Hematopoietic multipotent progenitor cell treated with erythropoietin and hydrocortisone succinate and interleukin-3 and kit ligand, for 8 days (in vitro differentiated cells): Measurements from ENCODE around the gene CHCHD3.
"Not testable (repeated sequence)": the region's sequence is repeated elsewhere in the genome, so short reads cannot be mapped to it uniquely, and the experiment has no call there.

ENCODE experiments used
- DNase-seq: peaks from one replicate; pipeline ENCODE4 v3.0.0-alpha.2; 2015

The CHCHD3 gene

DNA sequence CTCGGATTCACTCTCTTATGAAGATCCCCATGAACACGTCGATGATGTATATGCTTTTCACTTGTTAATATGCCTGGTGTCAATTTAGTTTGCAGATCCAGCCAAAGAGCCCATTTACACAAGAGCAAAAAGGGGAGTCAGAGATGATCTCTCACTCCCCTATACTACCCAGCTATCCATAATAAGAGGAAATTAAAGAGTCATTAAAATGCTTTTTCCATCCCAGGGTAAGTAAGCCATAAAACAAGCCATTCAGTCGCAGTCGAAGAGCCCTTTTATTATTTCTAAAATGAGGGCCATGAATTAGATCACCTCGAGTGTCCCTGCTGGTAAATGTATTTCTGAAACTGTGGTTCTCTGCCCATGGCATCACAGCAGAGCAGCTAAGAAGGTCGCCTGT lies 41.2 kb downstream of the CHCHD3 start:
- DNase-seq = no peak

DNA sequence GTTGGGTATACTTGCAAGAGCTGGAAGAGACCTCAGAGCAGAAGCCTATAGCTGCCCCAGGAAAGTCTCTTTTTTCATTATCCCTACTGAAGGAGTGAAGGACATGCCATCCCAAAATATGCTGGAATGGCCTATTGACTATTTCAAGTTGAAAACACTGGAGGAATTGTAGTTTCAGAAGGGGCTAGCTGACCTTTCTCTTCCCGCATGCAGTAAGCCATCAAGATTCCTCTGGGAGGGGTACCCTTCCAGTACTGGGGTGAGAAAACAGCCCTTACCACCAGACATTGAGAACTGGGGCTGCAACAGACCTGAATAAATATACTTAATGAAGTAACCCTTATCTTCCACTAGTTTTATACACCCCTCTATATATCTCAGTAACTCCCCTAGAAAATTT lies 41.7 kb downstream of the CHCHD3 start:
- no peak for DNase-seq

GRCh38 chr7:133039614-133040013 lies 42.3 kb downstream of the CHCHD3 start:
- DNase-seq = no peak

DNA sequence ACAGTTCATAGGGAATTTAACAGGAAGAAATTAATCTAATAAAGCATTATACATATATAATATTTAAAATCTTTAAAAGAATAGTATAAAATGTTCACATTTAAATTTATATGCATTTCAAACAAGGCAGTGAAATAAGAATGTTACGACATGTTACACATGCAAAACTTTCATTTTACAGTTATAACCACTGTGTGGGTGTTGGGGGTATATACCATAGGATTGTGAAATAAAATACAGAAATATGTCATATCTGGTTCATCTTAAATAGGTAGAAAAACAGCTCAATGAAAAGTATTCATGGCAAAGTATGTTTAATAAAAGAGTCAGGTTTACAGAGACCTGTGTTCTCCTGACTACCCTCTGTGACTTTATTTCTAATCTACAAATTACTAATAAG lies 45.6 kb downstream of the CHCHD3 start:
- no peak for DNase-seq

DNA sequence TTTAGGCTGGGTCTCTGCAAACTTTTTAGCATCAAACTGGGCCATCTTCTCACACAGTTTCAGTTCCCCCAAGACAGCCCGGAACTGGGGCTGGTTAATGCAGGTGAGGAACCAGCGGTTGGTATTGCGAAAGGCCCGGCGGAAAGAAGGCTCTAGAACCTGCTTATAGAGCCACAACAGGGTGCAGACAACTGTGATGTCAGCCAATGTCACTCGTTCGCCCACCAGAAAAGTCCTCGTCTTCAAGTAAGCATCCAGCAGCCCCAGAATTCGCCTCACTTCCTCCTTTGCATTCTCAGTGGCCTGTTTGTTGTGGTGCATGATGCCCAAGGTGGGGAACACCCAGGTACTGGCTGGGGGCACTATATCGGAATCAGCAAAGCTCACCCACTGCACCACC lies 46.6 kb downstream of the CHCHD3 start:
- DNase-seq = not testable (repeated sequence)

DNA sequence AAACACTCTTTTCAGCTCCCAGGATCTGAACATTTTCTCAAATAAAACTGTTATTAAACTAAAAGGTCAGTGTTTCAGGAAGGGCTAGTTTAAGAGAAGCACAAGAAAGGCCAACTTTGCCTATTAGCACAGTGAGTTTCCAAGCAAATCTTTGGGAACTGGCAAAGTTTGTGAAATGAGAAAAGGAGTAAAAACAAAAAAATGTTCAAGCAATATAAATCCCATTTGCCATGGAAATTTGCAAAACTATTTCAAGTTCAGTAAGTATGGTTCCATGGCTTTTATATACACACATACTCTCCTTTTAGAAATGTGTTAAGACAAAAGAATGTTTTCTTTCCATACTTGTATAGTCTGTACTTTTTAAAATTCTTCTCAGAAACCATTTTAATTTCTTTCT lies 51.5 kb downstream of the CHCHD3 start:
- no peak for DNase-seq

GRCh38 chr7:133029463-133029862 lies 52.4 kb downstream of the CHCHD3 start:
- no peak for DNase-seq

DNA sequence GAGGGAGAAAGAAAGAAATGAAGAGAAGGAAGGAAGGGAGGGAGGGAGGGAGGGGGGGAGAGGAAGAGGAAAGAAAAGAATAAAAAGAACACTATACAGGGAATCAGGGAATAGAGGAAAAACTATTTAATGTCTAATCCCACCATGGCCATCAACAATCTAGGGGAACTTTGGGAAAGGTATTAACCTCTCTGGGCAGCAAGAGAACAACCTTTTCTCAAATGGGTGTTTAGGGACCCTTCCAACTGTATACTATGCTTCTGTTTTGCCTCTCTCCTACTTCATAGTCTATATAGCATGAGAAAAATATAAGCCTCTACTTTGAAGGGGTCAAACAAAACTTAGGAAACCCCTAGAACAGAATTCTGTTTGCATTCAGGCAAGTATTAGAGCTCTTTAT lies 54.5 kb downstream of the CHCHD3 start:
- no peak for DNase-seq

DNA sequence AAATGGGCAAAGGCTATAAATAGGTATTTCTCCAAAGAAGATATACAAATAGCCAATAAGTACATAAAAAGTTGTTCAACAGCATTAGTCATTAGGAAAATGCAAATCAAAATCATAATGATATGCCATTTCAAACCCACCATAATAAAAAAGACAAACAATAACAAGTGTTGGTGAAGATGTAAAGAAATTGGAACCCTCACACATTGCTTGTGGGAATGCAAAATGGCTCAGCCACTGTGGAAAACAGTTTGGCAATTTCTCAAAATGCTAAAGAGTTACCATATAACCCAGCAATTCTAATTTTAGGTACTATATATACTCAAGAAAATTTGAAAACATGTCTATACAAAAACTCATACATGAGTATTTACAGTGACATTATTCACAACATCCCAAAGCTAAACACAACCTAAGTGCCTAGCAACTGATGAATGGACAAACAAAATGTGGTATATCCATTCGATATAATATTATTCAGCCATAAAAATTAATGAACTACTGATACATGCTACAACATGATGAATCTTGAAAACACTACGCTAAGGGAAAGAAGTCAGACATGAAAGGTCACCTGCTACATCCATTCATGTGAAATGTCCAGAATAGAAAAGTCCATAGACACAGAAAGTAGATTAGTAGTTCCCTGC lies 55.6 kb downstream of the CHCHD3 start:
- no peak for DNase-seq

- DNase-seq = no peak
Measured at GRCh38 chr7:133025056-133025455, 56.8 kb downstream of the CHCHD3 start.

DNA sequence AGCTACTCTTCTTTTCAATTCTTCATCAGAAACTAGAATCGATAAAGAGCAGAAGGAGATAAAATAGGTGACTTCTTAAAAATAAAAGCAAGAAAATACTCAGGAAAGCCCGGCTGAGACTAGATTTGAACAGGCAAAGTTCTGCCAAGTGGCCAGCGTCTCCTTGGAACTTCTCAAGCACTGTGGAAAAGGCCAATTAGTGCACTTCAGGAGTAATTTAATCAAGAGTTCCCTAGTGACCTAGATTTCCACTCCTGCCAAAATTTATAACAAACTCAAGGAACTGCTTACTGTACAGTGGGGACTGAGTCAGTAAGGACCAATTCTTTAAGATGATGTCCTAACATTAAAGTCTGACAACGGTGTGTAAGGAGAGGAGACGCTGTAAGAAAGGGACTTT lies 57.3 kb downstream of the CHCHD3 start:
- DNase-seq = no peak

GRCh38 chr7:133023370-133024071 lies 58.4 kb downstream of the CHCHD3 start:
- no peak for DNase-seq

DNA sequence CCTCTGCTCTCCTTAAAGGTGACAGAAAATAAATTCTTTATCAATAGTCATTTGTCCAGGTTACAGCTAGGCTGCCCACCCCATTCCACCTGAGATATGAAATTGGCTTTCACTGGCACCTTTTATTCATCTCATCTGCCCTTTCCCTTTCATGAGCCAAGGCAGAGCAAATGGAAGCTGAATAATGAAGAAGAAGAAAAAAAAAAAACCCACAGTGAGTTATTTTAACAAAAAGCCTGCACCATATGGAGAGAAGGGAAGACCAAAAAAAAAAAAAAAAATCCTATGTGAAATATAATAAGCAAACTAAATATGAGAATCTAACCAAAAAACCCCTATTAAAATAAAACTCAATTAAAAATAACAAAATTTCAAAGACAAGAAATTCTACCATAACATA lies 59.2 kb downstream of the CHCHD3 start:
- DNase-seq = no peak

GRCh38 chr7:133021196-133021595 lies 60.7 kb downstream of the CHCHD3 start:
- DNase-seq = no peak

DNA sequence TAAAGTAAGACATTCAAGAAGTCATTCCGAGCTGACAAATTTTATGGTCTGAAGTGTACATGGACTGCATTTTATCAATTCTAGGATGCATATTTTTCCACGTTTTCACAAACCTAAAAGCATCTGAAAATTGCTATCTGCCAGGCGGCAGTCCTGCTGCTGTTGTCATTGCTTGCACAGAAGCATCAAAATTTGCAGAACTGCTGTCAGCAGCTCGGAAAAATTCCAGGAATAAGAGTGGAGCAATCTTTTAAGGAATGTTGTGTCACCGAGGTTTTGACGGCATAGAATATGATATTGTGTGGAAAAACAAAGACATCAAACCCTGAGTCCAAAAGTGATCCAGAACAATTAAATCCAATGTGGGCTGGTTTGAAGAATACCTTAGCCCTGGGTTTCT lies 61.4 kb downstream of the CHCHD3 start:
- DNase-seq = no peak

GRCh38 chr7:133019590-133019989 lies 62.3 kb downstream of the CHCHD3 start:
- no peak for DNase-seq

GRCh38 chr7:133016604-133017003 lies 65.3 kb downstream of the CHCHD3 start:
- no peak for DNase-seq

DNA sequence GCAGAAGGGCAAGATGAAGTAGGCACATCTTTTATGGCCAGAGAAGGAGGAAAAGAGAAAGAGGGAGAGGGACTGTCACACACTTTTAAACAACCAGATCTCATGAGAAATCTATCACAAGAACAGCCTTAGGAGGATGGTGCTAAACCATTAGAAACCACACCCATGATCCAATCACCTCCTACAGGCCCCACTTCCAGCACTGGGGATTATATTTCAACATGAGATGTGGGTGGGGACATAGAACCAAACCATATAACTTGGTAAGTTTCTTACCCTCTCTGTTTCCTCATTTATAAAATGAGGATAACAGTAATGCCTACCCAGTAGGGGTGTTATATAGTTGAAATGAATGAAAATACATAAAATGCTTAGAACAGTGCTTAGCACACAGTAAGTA lies 66.0 kb downstream of the CHCHD3 start:
- DNase-seq = peak; percentile 31

DNA sequence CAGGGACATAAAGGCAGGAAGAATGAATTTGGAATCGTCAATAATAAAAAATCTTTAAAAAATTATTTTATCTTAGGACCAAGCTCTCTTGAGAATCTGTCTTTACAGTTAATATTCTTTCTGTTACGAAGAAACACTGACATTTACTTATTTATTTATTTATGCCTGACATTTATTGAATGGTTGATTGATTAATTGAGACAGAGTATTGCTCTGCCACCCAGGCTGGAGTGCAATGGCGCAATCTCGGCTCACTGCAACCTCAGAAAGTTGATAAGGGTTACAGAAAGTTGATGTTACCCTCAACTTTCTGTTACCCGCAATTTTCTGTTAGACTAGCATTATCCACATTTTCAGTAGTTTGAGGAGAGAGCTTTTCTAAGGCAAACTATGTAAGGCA lies 70.1 kb downstream of the CHCHD3 start:
- no peak for DNase-seq

GRCh38 chr7:133009426-133010252 lies 72.3 kb downstream of the CHCHD3 start:
- DNase-seq = no peak

DNA sequence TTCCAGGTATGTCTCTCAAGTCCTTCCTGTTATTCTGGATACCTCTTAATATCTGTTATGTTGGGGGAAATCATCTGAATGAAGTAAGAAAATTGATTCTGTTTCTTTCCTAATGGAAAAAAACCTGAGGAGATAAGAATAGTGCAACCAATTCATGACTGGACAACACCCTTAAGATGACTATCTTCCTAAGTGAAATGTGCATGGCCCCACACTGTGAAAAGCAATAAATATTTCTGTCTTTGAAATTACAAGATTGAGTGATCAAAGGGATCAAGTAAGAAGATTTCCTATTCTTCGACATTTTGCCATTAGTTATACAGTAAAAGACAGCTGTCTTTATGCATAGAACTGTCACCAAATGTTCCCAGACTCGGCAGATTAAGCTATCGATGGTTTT lies 73.9 kb downstream of the CHCHD3 start:
- DNase-seq = no peak

GRCh38 chr7:133003052-133003910 lies 78.6 kb downstream of the CHCHD3 start:
- DNase-seq = peak; percentile 33

DNA sequence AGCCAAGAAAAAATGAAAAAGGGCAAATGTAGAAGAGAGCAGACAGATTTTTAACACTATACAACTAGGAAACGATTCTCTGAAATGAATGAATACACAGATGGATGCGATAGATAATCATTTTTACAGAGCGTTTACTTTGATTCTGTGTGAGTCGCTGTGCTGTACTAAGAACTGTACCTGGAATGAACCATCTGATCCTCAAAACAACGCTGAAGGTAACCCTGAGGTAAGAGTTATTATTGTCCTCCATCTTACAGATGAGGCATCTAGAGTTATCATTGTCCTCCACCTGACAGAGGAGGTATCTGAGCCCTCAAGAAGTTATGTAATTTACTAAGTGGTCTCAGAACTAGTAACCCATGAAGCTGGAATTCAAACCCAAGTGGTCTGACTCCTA lies 80.2 kb downstream of the CHCHD3 start:
- DNase-seq = no peak
